ENCODE measurements around the gene PLCL2.

PLCL2 gene

DNA sequence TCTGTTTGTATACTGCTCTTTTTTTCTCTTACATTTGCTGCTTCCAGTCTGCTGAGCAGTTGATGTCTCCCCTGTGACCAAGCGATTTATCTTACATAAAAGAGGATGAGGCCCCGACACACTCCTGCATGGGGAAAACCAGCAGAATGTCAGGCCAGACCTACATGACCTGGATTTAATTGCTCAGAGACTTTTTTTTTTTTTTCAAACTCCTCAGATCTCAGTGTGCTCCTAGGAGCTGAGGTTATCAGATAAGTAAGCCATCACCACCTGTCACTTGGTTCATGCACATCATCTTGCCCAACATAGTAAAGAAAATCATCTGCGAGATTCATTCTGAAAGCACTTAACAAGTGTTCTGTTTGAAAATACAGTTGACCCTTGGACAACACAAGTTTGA lies 163.1 kb downstream of the PLCL2 start:
- DNase-seq, result peak in 1 of 5 experiments; percentile 74

DNA sequence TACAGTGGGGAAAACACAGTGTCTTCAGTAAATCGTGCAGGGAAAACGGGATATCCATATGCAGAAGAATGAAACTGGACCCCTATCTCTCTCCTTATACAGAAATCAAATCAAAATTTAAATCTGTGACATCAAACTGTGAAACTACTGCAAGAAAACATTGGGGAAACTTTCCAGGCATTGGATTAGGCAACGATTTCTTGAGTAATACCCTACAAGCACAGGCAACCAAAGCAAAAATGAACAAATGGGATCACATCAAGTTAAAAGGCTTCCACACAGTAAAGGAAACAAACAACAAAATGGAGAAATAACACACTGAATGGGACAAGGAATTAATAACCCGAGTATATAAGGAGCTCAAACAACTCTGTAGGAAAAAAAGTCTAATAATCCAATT lies 165.3 kb downstream of the PLCL2 start:
- no peak for DNase-seq

DNA sequence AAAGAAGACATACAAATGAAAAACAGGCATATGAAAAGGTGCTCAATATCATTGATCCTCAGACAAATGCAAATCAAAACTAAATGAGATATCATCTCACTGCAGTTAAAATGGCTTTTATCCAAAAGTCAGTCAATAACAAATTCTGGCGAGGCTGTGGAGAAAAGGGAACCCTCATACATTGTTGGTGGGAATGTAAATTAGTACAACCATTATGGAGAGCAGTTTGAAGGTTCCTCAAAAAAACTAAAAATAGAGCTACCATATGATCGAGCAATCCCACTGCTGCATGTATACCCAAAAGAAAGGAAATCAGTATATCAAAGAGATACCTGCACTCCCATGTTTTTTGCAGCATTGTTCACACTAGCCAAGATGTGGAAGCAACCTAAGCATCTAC lies 165.8 kb downstream of the PLCL2 start:
- no peak for DNase-seq

DNA sequence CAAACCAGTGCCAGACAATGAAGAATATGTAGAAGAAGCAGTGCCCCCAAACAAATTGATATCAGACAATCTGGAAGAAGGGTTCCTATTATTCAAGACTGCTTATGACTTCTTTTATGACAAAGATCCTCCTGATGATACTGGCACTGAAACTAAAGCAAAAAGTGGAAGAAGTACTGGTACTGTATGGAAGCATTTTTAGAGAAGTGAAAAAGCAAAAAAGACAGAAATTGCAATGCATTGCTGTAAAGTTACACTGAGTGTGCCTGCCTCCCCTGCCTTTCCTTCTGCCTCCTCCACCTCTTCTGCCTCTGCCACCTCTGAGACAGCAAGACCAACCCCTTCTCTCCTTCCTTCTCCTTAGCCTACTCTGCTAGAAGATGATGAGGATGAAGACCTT lies 167.6 kb downstream of the PLCL2 start:
- DNase-seq, result no peak

DNA sequence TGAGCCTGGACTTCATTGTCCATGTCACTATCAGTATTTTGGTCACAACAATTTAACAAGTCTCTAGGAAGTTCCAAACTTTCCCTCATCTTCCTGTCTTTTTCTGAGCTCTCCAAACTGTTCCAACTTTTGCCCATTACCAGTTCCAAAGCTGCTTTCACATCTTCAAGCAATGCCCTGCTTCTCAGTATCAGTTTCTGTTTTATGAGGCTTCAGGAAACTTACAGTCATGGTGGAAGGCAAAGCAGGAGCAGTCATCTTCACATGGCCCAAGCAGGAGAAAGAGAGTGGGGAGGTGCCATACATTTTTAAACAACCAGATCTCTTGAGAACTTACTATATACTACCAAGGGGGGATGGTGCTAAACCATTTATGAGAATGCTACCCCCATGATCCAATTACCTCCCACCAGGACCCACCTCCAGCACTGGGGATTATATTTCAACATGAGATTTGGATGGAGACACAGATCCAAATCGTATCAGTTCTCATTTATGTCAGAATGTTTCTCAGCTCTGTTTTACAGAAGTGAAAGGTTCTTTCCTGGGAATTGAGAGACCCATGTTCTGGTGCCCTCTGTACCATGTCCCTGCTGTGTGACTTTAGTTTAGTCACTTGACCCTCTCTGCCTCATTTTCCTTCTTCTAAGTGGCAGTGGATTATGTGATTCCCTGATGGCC lies 169.7 kb downstream of the PLCL2 start:
- no peak for DNase-seq

DNA sequence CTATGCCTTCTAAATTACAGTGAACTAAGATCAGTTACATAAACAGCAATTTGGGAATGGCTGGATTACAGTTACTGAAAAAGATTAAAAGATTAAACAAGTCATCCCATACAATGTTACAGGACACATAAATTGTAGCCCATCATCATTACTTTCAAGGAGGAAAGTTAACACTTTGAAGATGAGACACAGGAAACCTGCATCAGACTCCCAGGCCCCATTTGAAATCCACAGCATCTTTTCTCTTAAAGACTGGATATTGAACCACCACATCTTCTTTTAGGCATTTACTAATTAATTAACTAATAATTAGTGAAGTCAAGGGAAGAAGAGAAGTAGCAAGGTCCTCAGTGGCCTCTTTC lies 170.2 kb downstream of the PLCL2 start:
- DNase-seq, result no peak

DNA sequence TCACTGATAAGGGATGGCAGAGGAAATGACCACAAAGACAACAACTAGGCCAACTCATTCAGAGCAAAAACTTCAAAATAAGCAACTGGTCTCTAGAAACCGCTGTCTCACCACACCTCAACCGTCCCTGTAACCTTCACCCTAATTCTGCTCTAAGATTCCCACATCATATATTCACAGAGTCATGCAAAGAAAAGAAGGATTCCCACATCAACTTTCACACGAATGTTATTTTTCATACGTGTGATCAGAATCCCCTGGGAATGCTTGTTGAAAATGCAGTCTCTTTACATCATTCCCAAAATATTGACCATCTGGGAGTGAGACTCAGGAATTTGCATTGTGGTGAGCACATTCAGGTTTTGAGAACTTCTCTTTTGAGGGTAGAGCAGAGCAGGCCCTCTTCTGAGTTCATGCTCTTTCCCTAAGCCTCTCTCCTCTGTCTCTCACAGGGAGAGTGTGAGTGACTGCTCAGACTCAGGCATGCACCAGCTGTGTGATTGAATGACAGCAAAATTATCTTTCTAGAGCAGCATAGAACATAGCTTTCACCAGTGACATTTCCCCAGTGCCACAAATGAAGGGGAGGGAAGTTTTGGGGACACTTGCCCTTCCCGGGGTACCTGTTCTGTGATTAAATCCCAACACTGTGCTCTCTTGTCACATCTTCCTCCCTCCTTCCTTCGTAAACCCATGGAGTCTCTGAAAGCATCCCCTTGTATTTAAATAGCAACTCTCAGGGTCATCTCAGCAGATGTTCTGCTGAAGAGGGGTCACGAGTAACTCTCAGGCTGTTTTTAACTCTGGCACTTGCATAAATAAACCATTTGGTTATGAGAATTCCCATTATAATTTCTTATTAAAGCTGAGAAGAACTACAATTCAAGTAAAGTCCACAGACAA lies 170.9 kb downstream of the PLCL2 start:
- DNase-seq, result peak in 1 of 5 experiments; percentile 81

DNA sequence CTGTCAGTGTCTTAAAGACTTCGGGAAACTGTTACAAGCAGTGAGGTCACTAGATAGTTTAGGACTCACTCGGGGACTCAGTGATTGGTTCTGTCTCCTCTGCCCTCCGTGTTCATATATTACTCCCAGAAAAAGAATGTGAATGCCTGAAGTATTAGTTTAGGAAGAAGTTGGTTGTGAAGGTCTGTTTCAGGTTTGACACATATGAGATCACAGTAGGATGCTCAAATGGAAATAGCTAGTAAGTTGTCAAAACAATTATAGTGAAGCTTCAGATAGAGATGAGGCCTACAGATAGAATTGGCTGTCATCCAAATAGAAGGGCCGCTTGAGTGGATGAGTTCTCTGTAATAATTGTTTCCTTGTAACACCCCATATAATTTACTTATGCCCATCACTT lies 172.6 kb downstream of the PLCL2 start:
- no peak for DNase-seq

DNA sequence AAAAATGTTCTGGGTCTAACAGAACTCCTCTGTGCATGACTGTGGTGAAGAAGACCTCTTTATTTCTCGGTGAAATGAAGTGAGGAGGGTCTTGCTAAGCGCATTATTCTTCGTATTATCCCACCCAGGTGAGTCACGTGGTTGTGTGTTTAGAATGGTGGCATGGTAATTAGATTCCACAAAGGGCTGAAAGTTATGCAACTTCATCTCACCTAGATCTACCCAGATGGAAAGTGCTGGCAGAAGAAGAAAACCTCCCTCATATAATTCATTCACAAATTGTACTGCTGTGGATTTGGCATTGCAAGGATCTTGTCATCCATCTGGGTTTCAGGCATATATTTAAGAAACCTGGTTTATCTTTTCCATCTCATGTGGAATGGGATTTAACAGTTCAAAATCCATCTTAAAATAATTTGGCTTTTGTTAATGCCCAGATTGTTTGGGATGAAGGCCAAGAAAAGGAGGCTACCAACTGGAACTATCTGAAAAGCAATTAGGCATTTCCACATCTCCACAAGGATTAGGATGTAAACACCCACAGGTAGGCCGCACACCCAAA lies 175.3 kb downstream of the PLCL2 start:
- DNase-seq, result no peak

DNA sequence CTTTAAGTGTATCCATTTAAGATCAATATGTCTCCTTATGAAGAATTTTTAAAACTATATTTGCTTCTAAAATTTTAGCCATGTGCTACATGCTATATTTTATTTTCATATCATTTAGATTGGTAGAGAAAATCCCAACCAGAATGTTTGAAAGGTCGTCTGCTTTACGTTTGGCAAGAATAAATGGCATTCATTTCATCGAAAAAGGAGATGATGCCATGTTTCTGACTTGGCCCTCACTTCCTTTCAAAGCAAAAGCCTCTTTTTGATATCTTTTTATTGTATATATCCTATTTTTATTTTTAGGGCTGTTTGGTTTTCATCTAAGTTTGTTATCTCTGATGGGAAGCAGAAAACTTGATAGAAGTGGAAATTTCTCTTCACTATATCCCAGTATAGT lies 176.2 kb downstream of the PLCL2 start:
- DNase-seq, result no peak

DNA sequence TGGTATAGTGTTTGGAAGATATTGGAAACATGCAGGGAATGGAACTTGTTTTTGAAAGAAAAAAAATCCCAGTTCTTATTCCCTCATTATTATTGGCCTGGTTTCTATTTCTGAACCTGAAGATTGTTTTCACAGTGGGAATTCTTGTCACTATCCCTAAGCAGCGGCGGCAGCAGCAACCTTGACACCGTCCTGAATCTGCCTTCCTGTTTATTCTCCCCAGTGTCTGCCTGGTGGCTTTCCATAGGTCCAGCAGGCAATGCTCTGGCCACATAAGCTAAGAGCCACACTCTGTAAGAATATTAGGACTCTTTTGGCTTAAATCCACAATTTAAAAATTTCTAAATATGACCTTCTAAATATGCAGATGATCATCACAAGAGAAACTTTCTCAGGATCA lies 178.0 kb downstream of the PLCL2 start:
- no peak for DNase-seq

DNA sequence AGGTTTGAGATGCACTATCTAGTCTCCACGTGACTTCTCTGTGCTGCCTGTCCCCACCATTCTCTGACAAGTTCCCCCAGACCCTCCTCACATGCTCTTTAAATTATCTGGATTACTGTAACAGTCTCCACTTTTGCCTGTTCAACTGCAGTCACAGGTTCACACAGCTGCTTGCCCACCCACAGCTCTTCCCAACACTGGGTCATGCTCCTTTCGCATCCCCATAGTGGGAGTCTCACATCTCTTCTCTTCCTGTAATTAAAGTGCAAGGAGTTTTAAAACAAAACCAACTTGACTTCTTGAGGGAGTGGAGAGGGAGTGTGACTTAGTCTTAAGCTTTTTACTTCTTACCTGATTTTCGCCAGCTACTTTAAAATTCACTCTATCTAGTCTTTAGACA lies 178.8 kb downstream of the PLCL2 start:
- DNase-seq, result no peak

DNA sequence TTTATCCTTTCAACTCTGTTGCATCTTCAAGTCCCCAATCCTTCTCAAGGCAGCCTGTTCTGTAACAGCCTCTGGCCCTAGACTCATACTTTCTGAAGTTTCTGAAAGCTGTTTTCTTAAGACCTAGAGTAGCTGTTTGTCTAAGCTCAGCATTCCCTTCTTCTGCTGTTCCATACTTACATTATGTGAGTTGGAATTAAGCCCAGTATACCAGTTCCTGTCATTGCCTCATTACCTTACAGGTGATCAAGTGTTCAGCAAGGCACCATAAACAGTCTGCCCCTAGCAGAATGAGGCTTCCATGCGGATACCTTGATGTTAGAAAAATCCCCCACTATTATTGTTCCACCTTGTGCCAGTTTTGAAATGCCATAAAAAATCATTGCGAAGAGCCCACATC lies 180.6 kb downstream of the PLCL2 start:
- DNase-seq, result no peak

DNA sequence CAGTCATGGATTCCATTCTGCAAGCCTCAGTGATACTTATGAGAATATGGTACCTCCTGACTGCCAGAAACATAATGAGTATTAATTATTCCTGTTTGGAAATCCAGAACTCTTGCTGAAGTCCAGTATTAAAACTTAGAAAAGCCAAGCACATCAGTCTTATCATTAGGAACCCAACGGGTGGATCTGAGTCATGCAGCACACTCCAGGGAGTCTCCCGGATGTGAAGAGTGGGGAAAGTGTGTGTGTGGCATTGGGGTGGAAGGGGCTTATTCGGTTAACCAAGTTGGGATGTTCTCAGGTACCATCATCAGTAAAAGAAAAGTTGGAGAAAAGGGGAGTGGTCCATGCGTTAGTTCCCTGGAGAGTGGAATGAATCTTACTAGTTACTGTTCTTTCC lies 181.1 kb downstream of the PLCL2 start:
- DNase-seq, result no peak

DNA sequence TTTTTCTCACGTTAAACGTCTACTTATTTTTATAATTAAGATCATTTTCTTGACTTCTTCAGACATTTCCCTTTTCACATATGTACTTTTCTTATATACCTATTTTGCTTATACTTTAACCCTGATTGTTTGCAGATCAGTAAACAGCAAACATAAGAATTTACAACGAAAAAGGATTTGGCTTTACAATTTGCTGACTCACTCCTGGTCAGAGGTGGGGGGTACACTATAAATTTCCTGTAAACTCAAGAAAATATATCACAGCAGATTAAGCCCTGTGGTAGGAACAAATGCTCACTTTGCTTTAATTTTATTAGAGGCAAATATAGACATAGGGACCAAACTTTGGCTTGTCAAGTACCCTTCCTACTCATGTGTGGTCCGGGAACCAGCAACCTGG lies 185.0 kb downstream of the PLCL2 start:
- DNase-seq, result no peak

DNA sequence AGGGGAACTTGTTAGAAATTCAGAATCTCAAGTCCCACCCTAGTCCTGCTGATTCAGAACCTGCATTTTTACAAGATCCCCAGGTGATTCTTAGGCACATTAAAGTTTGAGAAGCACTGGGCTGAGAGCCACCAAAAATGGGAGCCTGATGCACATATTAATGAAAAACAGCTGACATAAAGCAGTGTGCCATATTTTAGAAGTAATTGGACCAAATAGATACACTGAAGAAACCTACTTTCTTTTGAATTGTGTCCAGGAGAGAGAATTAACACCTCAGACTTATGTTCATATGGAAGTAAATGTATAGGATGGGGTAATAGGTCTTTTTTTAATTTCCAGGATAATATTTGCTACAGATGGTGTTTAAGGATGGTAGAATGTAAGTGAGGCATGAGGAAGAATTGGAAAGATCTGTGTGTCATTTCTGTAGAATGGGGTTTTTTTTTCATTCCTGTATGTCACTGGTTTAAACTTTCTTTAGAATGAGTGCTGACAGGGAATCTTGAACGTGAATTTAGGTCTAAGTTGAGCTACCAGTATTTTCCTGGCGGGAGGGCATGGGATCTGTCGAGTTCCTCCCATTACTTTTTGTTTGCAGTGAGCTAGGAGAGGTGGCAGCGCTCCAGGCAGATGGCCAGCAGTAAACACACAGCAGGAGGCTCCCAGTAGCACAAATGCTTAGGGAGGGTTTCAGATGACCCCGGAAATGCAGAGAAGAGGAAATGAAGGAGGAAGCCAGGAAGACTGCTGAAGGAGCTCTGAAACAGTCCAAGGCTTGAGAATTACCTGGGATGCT lies 185.6 kb downstream of the PLCL2 start:
- no peak for DNase-seq

DNA sequence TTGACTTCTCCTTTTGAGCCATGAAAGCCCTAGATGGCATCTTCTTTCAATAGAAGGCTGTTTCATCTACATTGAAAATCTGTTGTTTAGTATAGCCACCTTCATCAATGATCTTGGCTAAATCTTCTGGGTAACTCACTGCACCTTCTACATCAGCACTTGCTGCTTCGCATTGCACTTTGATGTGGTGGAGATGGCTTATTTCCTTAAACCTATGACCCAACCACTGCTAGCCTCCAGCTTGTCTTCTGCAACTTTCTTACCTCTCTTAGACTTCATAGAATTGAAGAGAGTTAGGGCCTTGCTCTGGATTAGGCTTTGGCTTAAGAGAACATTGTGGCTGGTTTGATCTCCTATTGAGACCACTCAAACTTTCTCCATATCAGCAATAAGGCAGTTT lies 189.8 kb downstream of the PLCL2 start:
- DNase-seq, result peak in 2 of 5 experiments; percentile 33 to 86

DNA sequence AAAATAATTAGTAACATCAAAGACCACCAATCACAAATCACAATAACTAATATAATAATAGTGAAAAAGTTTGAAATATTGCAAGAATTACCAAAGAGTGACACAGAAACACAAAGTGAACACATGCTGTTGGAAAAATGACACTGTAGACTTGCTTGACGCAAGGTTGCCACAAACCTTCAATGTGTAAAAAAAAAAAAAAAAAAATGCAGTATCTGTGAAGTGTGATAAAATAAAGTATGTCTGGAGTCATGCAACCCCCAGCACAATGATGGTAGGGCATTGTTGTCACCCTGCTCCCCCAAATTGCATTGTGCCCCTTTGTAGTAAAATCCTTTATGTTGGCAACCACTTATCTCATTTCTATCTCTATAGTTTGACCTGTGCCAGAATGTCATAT lies 190.6 kb downstream of the PLCL2 start:
- no peak for DNase-seq

DNA sequence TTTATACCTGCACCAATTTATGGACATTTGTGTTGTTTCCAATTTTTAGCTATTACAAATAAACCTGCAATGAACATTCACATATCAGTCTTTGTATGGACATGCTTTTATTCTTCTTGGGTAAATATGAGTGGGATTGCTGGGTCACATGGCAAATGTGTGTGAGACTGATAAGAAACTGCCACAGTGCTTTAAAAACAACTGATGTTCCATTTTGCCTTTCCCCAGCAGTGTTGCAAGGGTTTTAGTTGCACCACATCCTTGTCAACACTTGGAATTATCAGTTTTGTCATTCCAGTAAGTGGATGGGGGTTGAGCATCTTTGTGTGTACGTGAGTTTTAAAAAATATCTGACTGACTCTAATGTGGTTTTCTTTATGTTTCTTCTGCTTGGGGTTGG lies 191.2 kb downstream of the PLCL2 start:
- peak in 1 of 5 experiments; percentile 18 for DNase-seq

DNA sequence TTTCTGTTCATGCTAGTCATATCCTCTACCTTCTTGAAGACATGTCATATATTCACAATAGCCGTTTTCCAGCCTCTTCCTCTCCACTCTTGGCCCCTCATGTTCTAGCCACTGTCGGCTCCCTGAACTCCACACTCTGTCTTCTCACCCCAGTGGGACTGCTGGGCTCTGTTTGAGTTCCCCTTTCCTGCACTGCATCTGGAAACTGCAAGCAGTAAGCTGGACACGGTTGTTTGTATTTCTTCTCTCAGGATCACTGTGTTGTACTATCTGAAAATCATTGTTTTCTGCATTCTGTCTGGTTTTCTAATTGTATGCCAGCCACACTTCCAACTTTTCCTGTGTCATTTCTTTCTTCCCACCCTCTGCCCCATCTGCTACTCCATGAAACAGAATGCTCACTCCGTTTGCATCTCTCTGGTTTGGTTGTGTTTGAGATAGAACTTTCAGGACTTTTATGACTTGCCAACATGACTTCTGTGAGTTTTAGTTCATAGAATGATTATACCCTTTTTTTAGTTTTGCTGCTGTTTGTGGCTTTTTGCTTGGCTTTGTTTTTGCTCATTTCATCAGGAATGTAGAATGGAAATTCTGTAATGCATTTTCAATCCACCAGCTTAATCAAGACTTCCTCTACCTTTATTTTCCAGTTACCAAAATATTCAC lies 192.3 kb downstream of the PLCL2 start:
- no peak for DNase-seq

DNA sequence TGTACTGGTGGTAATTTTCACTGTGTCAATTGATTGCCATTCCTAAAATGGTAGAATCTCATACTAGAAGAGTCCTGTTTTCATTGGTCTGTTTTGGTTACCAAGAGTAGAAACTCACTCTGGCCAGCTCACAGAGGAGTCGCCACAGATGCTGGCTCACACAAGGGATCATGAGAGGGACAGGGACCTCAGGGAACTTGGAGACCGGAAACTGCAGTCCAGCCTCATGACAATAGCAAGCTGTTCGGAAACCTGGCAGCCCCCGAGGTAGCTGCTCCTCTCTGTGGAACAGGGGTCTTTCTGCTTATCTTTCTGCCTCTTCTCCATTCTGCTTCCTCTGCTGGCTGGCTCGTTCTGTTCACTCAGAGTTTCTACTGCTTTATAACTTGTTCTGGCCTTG lies 192.9 kb downstream of the PLCL2 start:
- DNase-seq, result no peak

DNA sequence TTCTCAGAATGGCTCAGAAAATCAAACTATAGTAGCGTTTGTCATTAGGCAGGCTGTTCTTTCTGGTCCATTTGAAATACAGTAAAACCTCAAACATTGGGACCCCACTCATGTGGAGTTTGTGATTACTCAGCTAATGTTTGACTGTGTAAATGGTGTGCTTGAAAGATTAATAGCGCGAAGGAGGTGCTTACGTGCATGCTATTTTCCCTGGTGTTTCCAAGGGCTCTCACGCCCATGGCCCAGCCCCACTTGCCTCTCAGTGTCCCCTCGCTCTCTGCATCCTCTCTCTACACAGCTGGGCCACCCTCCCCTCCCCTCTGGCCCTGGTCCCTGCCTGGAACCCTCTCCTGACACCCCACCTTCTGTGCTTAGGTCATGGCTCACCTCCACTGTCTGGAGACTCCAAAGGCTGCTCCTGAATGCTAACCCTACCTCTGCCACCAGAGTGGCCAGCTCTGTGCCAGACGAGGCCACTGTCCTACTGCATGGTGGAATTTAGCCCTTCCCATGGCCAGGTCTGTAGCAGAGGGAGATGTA lies 194.2 kb downstream of the PLCL2 start:
- no peak for DNase-seq
